Fibroblast of the conjunctiva (primary cell): Measurements from ENCODE around the gene TNS1.
"Not testable (repeated sequence)": the region's sequence is repeated elsewhere in the genome, so short reads cannot be mapped to it uniquely, and the experiment has no call there.

Experiments
- DNase-seq: peaks from one replicate; pipeline ENCODE4 v3.0.0-alpha.2; 2010; ENCODE audit warnings: low read depth

Gene TNS1

GRCh38 chr2:217795706-217796465 lies 206.9 kb downstream of the TNS1 start:
- DNase-seq = no peak

- no peak for DNase-seq
These were observed 207.7 kb downstream of the TNS1 start for GRCh38 chr2:217795067-217795466.

DNA sequence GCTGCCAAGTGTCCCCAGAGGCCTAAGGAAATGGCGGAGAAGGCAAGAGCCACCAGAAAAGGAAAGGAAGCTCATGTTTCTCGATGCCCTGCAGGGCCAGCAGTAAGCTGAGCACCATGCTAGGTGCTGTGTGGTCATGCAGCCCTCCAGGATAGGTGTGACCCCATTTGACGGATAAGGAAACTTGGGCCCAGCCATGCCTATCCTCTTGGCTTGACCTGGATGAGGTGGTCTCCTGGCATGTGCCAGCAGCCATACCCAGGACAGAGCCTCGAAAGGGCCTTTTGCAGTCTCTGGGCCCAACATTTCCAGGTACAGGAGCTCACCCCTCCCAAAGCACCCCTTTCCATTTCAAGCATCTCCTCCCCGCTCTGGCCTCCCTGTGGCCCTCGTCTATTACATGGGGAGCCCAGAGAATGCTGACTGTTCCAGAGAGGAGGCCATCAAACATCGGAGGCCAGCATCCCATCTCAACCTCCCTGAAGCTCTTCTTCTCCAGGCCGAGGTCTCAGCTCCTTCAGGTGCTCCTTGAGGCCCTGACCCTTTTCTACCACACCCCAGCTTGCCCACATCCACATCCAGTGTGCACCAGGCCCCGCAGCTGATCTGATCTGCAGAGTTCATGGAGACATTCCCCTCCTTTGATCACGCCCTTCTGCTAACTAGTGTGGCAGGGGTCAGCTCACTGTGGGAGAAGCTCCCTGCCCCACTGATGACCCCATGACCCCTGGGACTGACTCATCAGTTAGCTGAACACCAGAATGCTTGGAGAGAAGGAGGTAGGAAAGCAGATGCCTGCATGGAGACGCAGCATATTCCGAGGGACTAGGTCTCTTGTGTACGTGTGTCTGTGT lies 208.4 kb downstream of the TNS1 start:
- DNase-seq = no peak

- no peak for DNase-seq
These were observed 209.1 kb downstream of the TNS1 start for GRCh38 chr2:217793566-217794132.

GRCh38 chr2:217792626-217793527 lies 209.9 kb downstream of the TNS1 start:
- no peak for DNase-seq

- DNase-seq = no peak
These were observed 211.2 kb downstream of the TNS1 start for GRCh38 chr2:217791551-217791950.

DNA sequence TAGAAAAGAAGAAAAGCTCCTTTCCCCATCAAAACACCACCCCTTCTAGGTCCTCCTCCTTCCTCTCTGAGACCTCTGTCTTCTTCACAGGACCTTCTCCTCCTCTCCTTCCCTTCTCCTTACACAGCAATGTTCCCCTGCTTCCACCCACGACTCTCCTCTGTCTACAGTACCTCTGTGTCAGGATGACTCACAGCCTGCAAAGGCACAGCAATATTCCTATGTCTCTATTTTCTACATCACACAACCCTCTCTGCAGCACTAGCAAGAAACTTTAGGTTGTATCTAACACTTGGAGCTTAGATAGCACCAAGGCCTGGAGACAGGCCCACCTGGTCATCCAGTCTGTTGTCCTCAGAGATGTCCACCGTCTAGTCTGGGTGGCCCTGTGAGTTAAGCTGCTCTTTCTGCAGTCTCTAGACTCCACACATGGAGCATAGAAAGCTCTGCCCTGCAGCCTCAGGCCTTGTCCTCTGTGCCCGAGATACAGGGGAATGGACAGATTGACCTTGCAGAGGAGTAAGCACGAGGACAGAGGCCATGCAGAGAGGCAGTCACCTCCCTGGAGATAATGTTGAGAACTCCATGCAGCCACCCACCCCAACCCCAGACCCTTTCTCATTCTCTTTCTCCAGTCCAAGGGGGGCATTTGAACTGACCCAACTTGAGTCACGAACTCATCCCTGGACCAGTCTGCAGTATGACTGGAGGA lies 212.0 kb downstream of the TNS1 start:
- no peak for DNase-seq

DNA sequence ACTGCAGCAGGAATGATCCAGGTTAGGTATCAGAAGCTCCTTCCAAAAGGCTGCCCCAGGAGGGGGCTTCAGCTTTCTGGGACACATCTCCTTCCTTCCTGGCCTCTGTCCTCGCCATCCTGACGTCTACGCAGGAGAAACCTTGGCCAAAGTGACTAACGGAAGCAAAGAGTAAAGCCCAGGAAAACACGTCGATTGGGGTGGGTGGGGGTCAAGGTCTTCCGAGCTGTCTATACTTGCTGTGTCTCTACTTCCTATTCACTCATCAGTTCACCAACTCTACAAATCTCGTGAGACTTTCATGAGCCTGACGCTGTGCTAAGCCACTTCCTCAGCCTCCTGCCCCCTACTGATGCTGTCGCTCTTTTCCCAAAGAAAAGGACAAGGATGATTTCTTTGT lies 212.6 kb downstream of the TNS1 start:
- DNase-seq = no peak

DNA sequence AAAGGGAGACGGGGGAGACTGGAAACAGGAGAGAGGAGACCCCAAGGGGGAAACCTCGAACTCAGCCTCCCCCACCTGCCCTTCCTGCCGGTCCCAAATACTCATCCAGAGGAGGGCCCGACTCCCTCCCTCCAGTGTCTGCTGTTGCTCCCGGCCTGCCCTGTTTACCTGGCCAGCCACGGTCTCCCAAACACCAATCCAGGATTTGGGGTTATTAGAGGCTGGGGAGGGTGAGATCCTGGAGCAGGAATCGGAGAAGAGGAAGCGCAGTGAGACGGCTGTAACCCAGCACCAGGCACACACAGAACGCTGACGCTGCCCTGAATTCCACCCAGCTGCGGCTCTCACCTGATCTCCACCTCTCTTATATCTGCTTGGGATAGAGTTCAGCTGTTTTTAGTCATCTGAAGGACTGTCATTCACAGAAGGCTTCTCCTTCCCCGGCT lies 213.0 kb downstream of the TNS1 start:
- no peak for DNase-seq

- DNase-seq = peak; percentile 50
These were observed 213.6 kb downstream of the TNS1 start for GRCh38 chr2:217789003-217789735.

GRCh38 chr2:217788669-217789002 lies 214.2 kb downstream of the TNS1 start:
- no peak for DNase-seq

- DNase-seq = no peak
These were observed 215.5 kb downstream of the TNS1 start for GRCh38 chr2:217787160-217787877.

GRCh38 chr2:217786560-217786959 lies 216.2 kb downstream of the TNS1 start:
- DNase-seq = not testable (repeated sequence)

- peak; percentile 51 for DNase-seq
These were observed 217.2 kb downstream of the TNS1 start for GRCh38 chr2:217785544-217786045.

- DNase-seq = no peak
These were observed 217.7 kb downstream of the TNS1 start for GRCh38 chr2:217784996-217785543.

DNA sequence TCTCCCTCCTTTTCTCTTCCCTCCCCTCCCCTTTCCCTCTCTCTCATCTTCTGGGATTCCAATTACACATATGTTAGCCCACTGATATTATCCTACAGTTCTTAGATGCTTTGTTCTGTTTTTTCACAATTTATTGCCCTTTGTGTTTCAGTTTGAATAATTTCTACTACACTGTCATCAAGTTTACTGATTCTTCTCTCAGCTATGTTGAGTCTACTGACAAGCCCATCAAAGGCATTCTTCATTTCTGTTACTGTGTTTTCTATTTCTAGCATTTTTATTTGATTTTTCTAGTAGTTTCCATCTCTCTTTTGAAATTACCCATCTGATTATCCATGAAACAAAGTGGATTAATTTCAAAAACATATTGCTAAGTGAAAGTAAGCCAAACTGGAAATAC lies 219.6 kb downstream of the TNS1 start:
- no peak for DNase-seq

DNA sequence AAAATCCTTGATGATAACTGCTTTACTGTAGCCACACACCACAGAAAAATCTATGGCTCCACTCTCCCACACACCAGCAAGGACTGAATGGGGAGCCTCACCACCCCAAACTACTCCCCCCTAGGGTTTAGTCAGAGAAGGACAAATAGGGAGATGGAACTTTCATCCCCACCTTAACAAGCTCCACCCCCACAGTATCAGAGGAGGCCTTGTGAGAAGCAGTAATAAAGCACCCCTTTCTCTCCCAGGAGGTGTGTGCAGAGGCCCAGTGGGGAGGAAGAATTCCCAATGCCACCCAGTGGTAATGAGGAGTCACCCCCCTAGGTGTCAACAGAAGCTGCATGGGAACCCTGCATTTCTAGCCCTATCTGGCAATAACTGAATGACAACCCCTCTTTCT lies 224.9 kb downstream of the TNS1 start:
- no peak for DNase-seq

GRCh38 chr2:217776631-217777030 lies 226.2 kb downstream of the TNS1 start:
- no peak for DNase-seq

GRCh38 chr2:217775920-217776503 lies 226.8 kb downstream of the TNS1 start:
- DNase-seq = no peak
